B cell (primary cell): ENCODE measurements around the gene TNNT3. TPM values are rescaled to one million over a fixed set of nuclear protein-coding genes. Genes with fewer than 3 reads are reported as not detected.

Source experiments
- ATAC-seq: fragments of 200-7000 bp; cut with Tn5 transposase; one replicate; pipeline ENCODE4 v1.10.0; 2021; ENCODE audit warnings: low read depth, mild to moderate bottlenecking, moderate number of reproducible peaks, moderate library complexity
- CTCF ChIA-PET: fragments of 350-600 bp; sonication (Branson Sonifier 250); formaldehyde crosslinking; loops from one replicate; lab custom pipeline; 2021; ENCODE audit warnings: antibody characterized with exemption, inconsistent platforms; lab: Charles Lee
- POLR2A ChIA-PET: fragments of 350-600 bp; sonication (Branson Sonifier 250); formaldehyde crosslinking; loops from one replicate; lab custom pipeline; 2021; ENCODE audit warnings: antibody characterized with exemption; lab: Charles Lee
- DNase-seq: peaks from one replicate; pipeline ENCODE4 v3.0.0; 2013
- H2AFZ ChIP-seq: 2 replicates; pipeline ENCODE4 v1.6.1; 2012; ENCODE audit warnings: mild to moderate bottlenecking, low read depth, low read length; ENCODE audit not compliant: insufficient read depth, poor library complexity, severe bottlenecking
- H3K27ac ChIP-seq, 2 donors: 1 replicate in 1 of 2; 2 replicates in 1 of 2; pipeline ENCODE4 v1.5.1; 2012 to 2013; ENCODE audit warnings: low read length in 2 of 2, mild to moderate bottlenecking in 2 of 2, moderate library complexity in 1 of 2
- H3K27me3 ChIP-seq, 4 experiments: fragments of 200-600 bp in 1 of 4; sonication (generic) in 1 of 4; replicated peaks in 1 of 4; 1 replicate in 2 of 4; 2 replicates in 2 of 4; pipeline versions ENCODE4 v1.6.1 to v1.7.0; 2013 to 2016; ENCODE audit warnings: low read length in 3 of 4, mild to moderate bottlenecking in 2 of 4, mixed read lengths in 1 of 4, moderate library complexity in 1 of 4; ENCODE audit not compliant: insufficient read depth in 4 of 4, control insufficient read depth in 3 of 4; ENCODE audit errors: control extremely low read depth in 1 of 4
- H3K36me3 ChIP-seq, 2 experiments: replicated peaks in 1 of 2; 1 replicate in 1 of 2; 2 replicates in 1 of 2; pipeline versions ENCODE4 v1.6.1 to v1.7.1; 2013; ENCODE audit warnings: low read length in 1 of 2; ENCODE audit not compliant: insufficient read depth in 2 of 2, control insufficient read depth in 1 of 2; ENCODE audit errors: control extremely low read depth in 1 of 2, extremely low read depth in 1 of 2
- H3K4me1 ChIP-seq, 2 donors: fragments of 200-600 bp in 1 of 2; sonication (generic) in 1 of 2; 1 replicate in 1 of 2; 2 replicates in 1 of 2; pipeline versions ENCODE4 v1.5.1 to v1.6.1; 2013 to 2017; ENCODE audit warnings: low read length in 2 of 2; ENCODE audit not compliant: control insufficient read depth in 2 of 2, insufficient read depth in 2 of 2
- H3K4me2 ChIP-seq: replicated peaks from 2 replicates; pipeline ENCODE3; 2012; ENCODE audit warnings: mild to moderate bottlenecking, low read depth, low read length; ENCODE audit not compliant: poor library complexity, severe bottlenecking
- H3K4me3 ChIP-seq, 5 experiments: fragments of 200-600 bp in 1 of 5; sonication (generic) in 1 of 5; 1 replicate in 3 of 5; 2 replicates in 2 of 5; pipeline versions ENCODE4 v1.5.1 to v1.7.0; 2011 to 2016; ENCODE audit warnings: low read length in 4 of 5, mild to moderate bottlenecking in 4 of 5, low read depth in 2 of 5, control low read depth in 1 of 5, moderate library complexity in 1 of 5; ENCODE audit not compliant: insufficient read depth in 1 of 5; ENCODE audit errors: control extremely low read depth in 1 of 5, extremely low read depth in 1 of 5
- H3K79me2 ChIP-seq: fragments of 200-600 bp; sonication (generic); one replicate; pipeline ENCODE4 v1.6.0; 2016; ENCODE audit warnings: low read length; ENCODE audit not compliant: control insufficient read depth, insufficient read depth
- H3K9ac ChIP-seq: fragments of 200-600 bp; sonication (generic); 2 replicates; pipeline ENCODE4 v1.6.1; 2017; ENCODE audit warnings: mild to moderate bottlenecking, low read length, moderate library complexity
- H3K9me3 ChIP-seq, 3 donors: one replicate each; pipeline versions ENCODE4 v1.6.1 to v1.7.1; 2013; ENCODE audit warnings: low read length in 2 of 3; ENCODE audit not compliant: control insufficient read depth in 2 of 3, insufficient read depth in 1 of 3; ENCODE audit errors: control extremely low read depth in 1 of 3
- H4K20me1 ChIP-seq: 2 replicates; pipeline ENCODE4 v1.6.0; 2012; ENCODE audit warnings: mild to moderate bottlenecking, low read length; ENCODE audit not compliant: insufficient read depth, control insufficient read depth, poor library complexity, severe bottlenecking
- H3K27ac Mint-ChIP-seq: one replicate; pipeline ENCODE4 v1.8.0; 2021; ENCODE audit warnings: mixed read lengths
- H3K27me3 Mint-ChIP-seq: one replicate; pipeline ENCODE4 v1.8.0; 2021; ENCODE audit warnings: mixed read lengths
- H3K4me1 Mint-ChIP-seq: one replicate; pipeline ENCODE4 v1.8.0; 2021; ENCODE audit warnings: mixed read lengths
- H3K4me3 Mint-ChIP-seq: one replicate; pipeline ENCODE4 v1.8.0; 2021; ENCODE audit warnings: mixed read lengths
- H3K9me3 Mint-ChIP-seq: one replicate; pipeline ENCODE4 v1.8.0; 2022; ENCODE audit warnings: mixed read lengths; ENCODE audit not compliant: insufficient read depth
- CTCF ChIP-seq: fragments of 200-600 bp; IDR thresholded peaks from one replicate; pipeline ENCODE4 v1.8.0; 2022; ENCODE audit warnings: antibody characterized with exemption, mild to moderate bottlenecking
- EZH2 ChIP-seq: IDR thresholded peaks from 2 replicates; pipeline ENCODE4 v1.6.1; 2012; ENCODE audit warnings: borderline replicate concordance, low read depth, mild to moderate bottlenecking, moderate library complexity, low read length; ENCODE audit not compliant: insufficient read depth, poor library complexity, severe bottlenecking
- WGBS: methylation state at CpG from one replicate; pipeline ENCODE4 v1.1.5; 2013; ENCODE audit warnings: missing lambda C conversion rate; ENCODE audit not compliant: insufficient coverage; 5-methylcytosine and 5-hydroxymethylcytosine counted together
- intact Hi-C: fragments of 100-400 bp; cut with micrococcal nuclease; formaldehyde crosslinking; loops from one replicate; pipeline ENCODE4 v1.10.0; 2022
- polyA plus RNA-seq: library from polyadenylated mRNA; depleted of rRNA; stranded (reverse); fragments of >200 nt; gene quantifications from 2 replicates; pipeline ENCODE4 v1.2.3, GENCODE V29; 2012
- total RNA-seq, 2 donors: library from RNA; stranded (reverse); fragments of 120-200 nt in 1 of 2; gene quantifications; 1 replicate in 1 of 2; 2 replicates in 1 of 2; pipeline versions ENCODE4 v1.2.3 to v1.2.4, GENCODE V29; 2013 to 2022

TNNT3 gene
- total and polyA plus RNA-seq, 2 donors (not counting 1 experiment from before 2014, with no cell fraction given), result 2.5 to 10.0 TPM

- no peak overlapping the region for H3K4me3 ChIP-seq
- H3K9ac ChIP-seq, result no peak overlapping the region
- Mint-ChIP-seq H3K4me3 (no peak overlapping the region), H3K4me1 (peaks cover 33% of the 10 kb centered on the region), H3K9me3 (no peaks in the 10 kb centered on the region), H3K27me3 (no peaks in the 10 kb centered on the region), H3K27ac (peak overlapping the region; percentile 46)
- peaks cover 70% of the 10 kb centered on the region for H4K20me1 ChIP-seq
- no peaks in the 10 kb centered on the region for H3K79me2 ChIP-seq
- peak overlapping the region; percentile 57 for H3K4me2 ChIP-seq
- 24% methylated on average over 31 of the region's 34 CpGs for WGBS
- H2AFZ ChIP-seq, result no peak overlapping the region
- ChIA-PET CTCF (interaction anchor here (1.2 to 2.1 kb wide), 5 partner anchors 9 to 197 kb away, joined by 4 to 9 read pairs (median 5); no protein-coding TSS in a partner anchor), POLR2A (interaction anchor here (0.6 to 1.3 kb wide), 5 partner anchors 9 to 37 kb away, joined by 3 to 6 read pairs (median 5); no protein-coding TSS in a partner anchor)
- TF ChIP-seq EZH2 (no peak), CTCF (no peak)
- H3K36me3 ChIP-seq, result peaks cover 2 to 32% of the 10 kb centered on the region in 2 experiments
- peak; percentile 8 for ATAC-seq
- DNase-seq, result no peak
- H3K27ac ChIP-seq, result no peak overlapping the region
- H3K9me3 ChIP-seq, result no peaks in the 10 kb centered on the region
- H3K4me1 ChIP-seq, result peaks cover 28 to 35% of the 10 kb centered on the region in 2 donors
- intact Hi-C loops, result no loop called here
- no peaks in the 10 kb centered on the region for H3K27me3 ChIP-seq
Measured at GRCh38 chr11:1890856-1891830, 28.4 kb upstream of the TNNT3 start.

- no peaks in the 10 kb centered on the region for H3K27me3 Mint-ChIP-seq
- peaks cover 0 to 26% of the 10 kb centered on the region in 2 experiments for H3K36me3 ChIP-seq
- ATAC-seq (peak; percentile 9), DNase-seq (no peak)
- no peak for TF ChIP-seq EZH2
- TF ChIP-seq CTCF, result no peak
- no peak within 1 kb of the TSS for H3K27ac ChIP-seq
- 14% methylated on average over 2 of the region's 7 CpGs for WGBS
- intact Hi-C loops, result no loop called here
- H3K4me2 ChIP-seq, result peak within 1 kb of the TSS; percentile 57
- POLR2A ChIA-PET, result interaction anchor here (1.2 to 1.3 kb wide), 4 partner anchors 10 to 38 kb away, joined by 3 to 6 read pairs (median 5); no protein-coding TSS in a partner anchor
- no peaks in the 10 kb centered on the region for H3K79me2 ChIP-seq
- H3K9me3 Mint-ChIP-seq, result no peaks in the 10 kb centered on the region
- H3K9me3 ChIP-seq, result no peaks in the 10 kb centered on the region
- no peak within 1 kb of the TSS for H2AFZ ChIP-seq
- H3K27ac Mint-ChIP-seq, result peak within 1 kb of the TSS; percentile 65
- peaks cover 37% of the 10 kb centered on the region for H3K4me1 Mint-ChIP-seq
- CTCF ChIA-PET, result interaction anchor here (1.5 to 1.9 kb wide), 2 partner anchors 55 to 110 kb away, joined by 4 to 5 read pairs; no protein-coding TSS in a partner anchor
- H3K4me3 Mint-ChIP-seq, result no peak within 1 kb of the TSS
- no peaks in the 10 kb centered on the region for H3K27me3 ChIP-seq
- H3K4me3 ChIP-seq, result no peak within 1 kb of the TSS
- H4K20me1 ChIP-seq, result peaks cover 67% of the 10 kb centered on the region
- no peak within 1 kb of the TSS for H3K9ac ChIP-seq
- H3K4me1 ChIP-seq, result peaks cover 28 to 39% of the 10 kb centered on the region in 2 donors
Measured at GRCh38 chr11:1891831-1892115, 27.7 kb upstream of the TNNT3 start, which contains the start of gene PRR33. TSS of gene PRR33 (minus strand) at chr11:1891895. CDS start at chr11:1890584, 1,311 bp downstream.
